ENCODE data around the gene TRIM17.

DNA sequence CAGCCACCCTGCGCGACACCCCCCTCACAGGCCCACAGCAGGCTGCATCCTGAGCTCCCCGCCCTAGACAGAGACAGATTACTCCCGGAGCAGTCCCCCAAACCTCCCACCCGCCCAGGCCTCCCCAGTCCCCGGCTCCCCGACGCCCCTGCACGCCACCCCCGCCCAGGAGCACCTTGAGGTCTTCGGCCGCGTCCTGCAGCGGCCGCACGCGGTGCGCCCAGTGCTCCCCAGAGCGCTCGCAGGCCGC lies 10.8 kb downstream of the TRIM17 start:
- TF ChIP-seq, protein P1, sequence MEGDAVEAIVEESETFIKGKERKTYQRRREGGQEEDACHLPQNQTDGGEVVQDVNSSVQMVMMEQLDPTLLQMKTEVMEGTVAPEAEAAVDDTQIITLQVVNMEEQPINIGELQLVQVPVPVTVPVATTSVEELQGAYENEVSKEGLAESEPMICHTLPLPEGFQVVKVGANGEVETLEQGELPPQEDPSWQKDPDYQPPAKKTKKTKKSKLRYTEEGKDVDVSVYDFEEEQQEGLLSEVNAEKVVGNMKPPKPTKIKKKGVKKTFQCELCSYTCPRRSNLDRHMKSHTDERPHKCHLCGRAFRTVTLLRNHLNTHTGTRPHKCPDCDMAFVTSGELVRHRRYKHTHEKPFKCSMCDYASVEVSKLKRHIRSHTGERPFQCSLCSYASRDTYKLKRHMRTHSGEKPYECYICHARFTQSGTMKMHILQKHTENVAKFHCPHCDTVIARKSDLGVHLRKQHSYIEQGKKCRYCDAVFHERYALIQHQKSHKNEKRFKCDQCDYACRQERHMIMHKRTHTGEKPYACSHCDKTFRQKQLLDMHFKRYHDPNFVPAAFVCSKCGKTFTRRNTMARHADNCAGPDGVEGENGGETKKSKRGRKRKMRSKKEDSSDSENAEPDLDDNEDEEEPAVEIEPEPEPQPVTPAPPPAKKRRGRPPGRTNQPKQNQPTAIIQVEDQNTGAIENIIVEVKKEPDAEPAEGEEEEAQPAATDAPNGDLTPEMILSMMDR (IDR thresholded peaks at IDR 0.05; ENCODE audit: low read length) = no peak
- TF ChIP-seq EZH2 (optimal IDR thresholded peaks at IDR 0.05; ENCODE audit: low read depth, low read length) = no peak
- no peak for TF ChIP-seq EZH2phosphoT487 (IDR thresholded peaks at IDR 0.05; ENCODE audit: low read length)
